ENCODE measurements around the gene ATXN7L2. TPM values are rescaled to one million over a fixed set of nuclear protein-coding genes. Genes with fewer than 3 reads are reported as not detected.

ATXN7L2 gene
- total RNA-seq, 1 experiment from 2014 or later: 17.3 TPM

- Histone ChIP-seq H4K8ac (replicated peaks; ENCODE audit: insufficient read length, low read depth, low read length) (no peak overlapping the region), H3K4ac (ENCODE audit: low read depth, low read length) (no peak overlapping the region), H2BK15ac (ENCODE audit: low read depth, low read length) (no peak overlapping the region), H3K4me2 (ENCODE audit: insufficient read depth, insufficient read length, low read length) (no peak overlapping the region), H4K91ac (ENCODE audit: insufficient read length, low read depth, low read length) (no peak overlapping the region), H2BK20ac (ENCODE audit: low read depth, low read length, poor library complexity, severe bottlenecking) (no peak overlapping the region), H3T11ph (ENCODE audit: low read length) (no peak overlapping the region), H3K4me1 (ENCODE audit: insufficient read depth, low read length) (no peaks in the 10 kb centered on the region), H2BK12ac (ENCODE audit: insufficient read length, low read depth, low read length) (no peak overlapping the region), H3K9ac (ENCODE audit: extremely low read depth, insufficient read length, low read length) (no peak overlapping the region), H3K9me3 (ENCODE audit: control insufficient read depth, low read depth, low read length) (no peaks in the 10 kb centered on the region), H3K79me1 (ENCODE audit: insufficient read depth, low read depth, low read length, poor library complexity, severe bottlenecking) (no peaks in the 10 kb centered on the region), H4K20me1 (ENCODE audit: control insufficient read depth, insufficient read depth, insufficient read length) (no peaks in the 10 kb centered on the region), H3K23ac (ENCODE audit: insufficient read length, low read depth, low read length) (no peak overlapping the region), H2AK5ac (ENCODE audit: insufficient read length, low read length) (no peak overlapping the region), H3K14ac (ENCODE audit: insufficient read depth, low read length) (no peak overlapping the region), H2BK5ac (ENCODE audit: insufficient read length, low read length) (no peak overlapping the region), H3K27me3 (ENCODE audit: insufficient read depth, low read length) (no peaks in the 10 kb centered on the region), H3K56ac (ENCODE audit: insufficient read length, low read depth, low read length) (no peak overlapping the region), H3K27ac (ENCODE audit: insufficient read length, low read depth, low read length) (no peak overlapping the region), H3K79me2 (ENCODE audit: insufficient read depth, low read length) (no peaks in the 10 kb centered on the region), H2BK120ac (ENCODE audit: low read depth, low read length, poor library complexity, severe bottlenecking) (no peak overlapping the region), H4K5ac (ENCODE audit: insufficient read length, low read depth, low read length) (no peak overlapping the region), H3K23me2 (ENCODE audit: insufficient read length, low read depth, low read length, poor library complexity, severe bottlenecking) (no peaks in the 10 kb centered on the region), H2AFZ (ENCODE audit: low read length) (no peak overlapping the region), H3K18ac (ENCODE audit: insufficient read length, low read depth, low read length) (no peak overlapping the region)
- peaks cover 0 to 7% (median 5%) of the 10 kb centered on the region in 3 experiments; a peak in 4 of 7 replicates for H3K36me3 Mint-ChIP-seq (ENCODE audit: insufficient read depth in 1 of 3, low read depth in 3 of 3)
- H3K4me3 Mint-ChIP-seq: no peak overlapping the region
- H3K9me3 Mint-ChIP-seq: peaks cover 16 to 21% of the 10 kb centered on the region in 2 experiments
- no peak for DNase-seq
- TF ChIP-seq CTCF (conservative IDR thresholded peaks at IDR 0.05): no peak
- peaks cover 6% of the 10 kb centered on the region; the same call in 1 of the 2 replicates for H3K27me3 Mint-ChIP-seq (ENCODE audit: low read depth)
- H3K4me1 Mint-ChIP-seq: no peaks in the 10 kb centered on the region
- no peak overlapping the region for H3K27ac Mint-ChIP-seq
- WGBS (ENCODE audit: extremely low coverage, insufficient read length, low lambda C conversion rate): no CpG with 5 or more reads among the region's 1 CpG
Observed at GRCh38 chr1:109434484-109434883, 49.2 kb upstream of the ATXN7L2 start.

All from H9 (cell line).